ENCODE data around the gene MRPL23. TPM values are rescaled to one million over a fixed set of nuclear protein-coding genes. Genes with fewer than 3 reads are reported as not detected.

The MRPL23 gene
- total RNA-seq, 2 donors from 2014 or later, result 40.2 to 83.4 TPM

- DNase-seq (peak in 1 of 4 donors; percentile 12), ATAC-seq (no peak)
- no peak for TF ChIP-seq POLR2A (IDR thresholded peaks at IDR 0.05)
- TF ChIP-seq, protein P1, sequence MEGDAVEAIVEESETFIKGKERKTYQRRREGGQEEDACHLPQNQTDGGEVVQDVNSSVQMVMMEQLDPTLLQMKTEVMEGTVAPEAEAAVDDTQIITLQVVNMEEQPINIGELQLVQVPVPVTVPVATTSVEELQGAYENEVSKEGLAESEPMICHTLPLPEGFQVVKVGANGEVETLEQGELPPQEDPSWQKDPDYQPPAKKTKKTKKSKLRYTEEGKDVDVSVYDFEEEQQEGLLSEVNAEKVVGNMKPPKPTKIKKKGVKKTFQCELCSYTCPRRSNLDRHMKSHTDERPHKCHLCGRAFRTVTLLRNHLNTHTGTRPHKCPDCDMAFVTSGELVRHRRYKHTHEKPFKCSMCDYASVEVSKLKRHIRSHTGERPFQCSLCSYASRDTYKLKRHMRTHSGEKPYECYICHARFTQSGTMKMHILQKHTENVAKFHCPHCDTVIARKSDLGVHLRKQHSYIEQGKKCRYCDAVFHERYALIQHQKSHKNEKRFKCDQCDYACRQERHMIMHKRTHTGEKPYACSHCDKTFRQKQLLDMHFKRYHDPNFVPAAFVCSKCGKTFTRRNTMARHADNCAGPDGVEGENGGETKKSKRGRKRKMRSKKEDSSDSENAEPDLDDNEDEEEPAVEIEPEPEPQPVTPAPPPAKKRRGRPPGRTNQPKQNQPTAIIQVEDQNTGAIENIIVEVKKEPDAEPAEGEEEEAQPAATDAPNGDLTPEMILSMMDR (IDR thresholded peaks at IDR 0.05), result no peak
- no peaks in the 10 kb centered on the region for H3K9me3 ChIP-seq
- H3K27me3 ChIP-seq, result no peaks in the 10 kb centered on the region
- no peak overlapping the region for H3K4me3 ChIP-seq
- no CpG with 5 or more reads among the region's 26 CpGs for WGBS, 2 donors
- H3K27ac ChIP-seq, result no peak overlapping the region
- H3K4me1 ChIP-seq, result peaks cover 3% of the 10 kb centered on the region
- intact Hi-C loops (cut with DNase I), result no loop called here
- H3K36me3 ChIP-seq (replicated peaks in 1 of 2; ENCODE audit: insufficient read depth in 1 of 2, low read depth in 2 of 2), result no peaks in the 10 kb centered on the region
These were observed 31.8 kb downstream of the MRPL23 start for GRCh38 chr11:1978720-1979473.

DNA sequence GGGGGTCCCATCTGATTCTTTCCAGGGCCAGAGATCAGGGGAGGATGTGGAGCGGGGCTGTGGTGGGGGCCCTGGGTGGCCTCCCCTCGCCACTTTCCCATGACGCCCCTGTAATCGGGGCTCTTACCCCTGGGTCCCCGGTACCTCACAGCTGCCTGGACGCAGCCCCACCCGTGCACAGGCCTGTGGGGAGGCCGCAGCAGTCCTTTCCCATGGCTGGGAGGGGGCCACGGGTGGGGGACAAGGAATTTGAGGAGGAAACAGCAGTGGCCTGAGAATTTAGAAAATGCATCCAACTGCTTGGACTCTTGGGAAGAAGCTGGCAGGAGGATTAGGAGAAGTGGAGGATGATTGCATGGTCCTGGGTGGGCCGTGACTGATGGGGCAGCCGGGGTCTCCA lies 32.5 kb downstream of the MRPL23 start:
- Histone ChIP-seq H3K27me3 (no peaks in the 10 kb centered on the region), H3K27ac (no peak overlapping the region), H3K4me3 (no peak overlapping the region), H3K36me3 (replicated peaks in 1 of 2; ENCODE audit: insufficient read depth in 1 of 2, low read depth in 2 of 2) (no peaks in the 10 kb centered on the region), H3K4me1 (peaks cover 3% of the 10 kb centered on the region), H3K9me3 (no peaks in the 10 kb centered on the region)
- DNase-seq (no peak), ATAC-seq (no peak)
- intact Hi-C loops (cut with DNase I), result no loop called here
- WGBS, 2 donors, result no CpG with 5 or more reads among the region's 11 CpGs
- no peak for TF ChIP-seq POLR2A (IDR thresholded peaks at IDR 0.05)
- TF ChIP-seq, protein P1 (IDR thresholded peaks at IDR 0.05), result no peak

- intact Hi-C loops (cut with DNase I), result no loop called here
- H3K4me3 ChIP-seq, result no peak overlapping the region
- peak overlapping the region in 1 of 4 donors; percentile 37 for H3K27ac ChIP-seq
- TF ChIP-seq, protein P1 (IDR thresholded peaks at IDR 0.05), result no peak
- no peak for TF ChIP-seq POLR2A (IDR thresholded peaks at IDR 0.05)
- H3K9me3 ChIP-seq, result no peaks in the 10 kb centered on the region
- H3K27me3 ChIP-seq, result no peaks in the 10 kb centered on the region
- DNase-seq (no peak), ATAC-seq (peak; percentile 42)
- WGBS, 2 donors, result no CpG with 5 or more reads among the region's 26 CpGs
- peaks cover 3% of the 10 kb centered on the region for H3K4me1 ChIP-seq
- H3K36me3 ChIP-seq (replicated peaks in 1 of 2; ENCODE audit: insufficient read depth in 1 of 2, low read depth in 2 of 2), result no peaks in the 10 kb centered on the region
These were observed 35.9 kb downstream of the MRPL23 start for GRCh38 chr11:1982873-1983600.

DNA sequence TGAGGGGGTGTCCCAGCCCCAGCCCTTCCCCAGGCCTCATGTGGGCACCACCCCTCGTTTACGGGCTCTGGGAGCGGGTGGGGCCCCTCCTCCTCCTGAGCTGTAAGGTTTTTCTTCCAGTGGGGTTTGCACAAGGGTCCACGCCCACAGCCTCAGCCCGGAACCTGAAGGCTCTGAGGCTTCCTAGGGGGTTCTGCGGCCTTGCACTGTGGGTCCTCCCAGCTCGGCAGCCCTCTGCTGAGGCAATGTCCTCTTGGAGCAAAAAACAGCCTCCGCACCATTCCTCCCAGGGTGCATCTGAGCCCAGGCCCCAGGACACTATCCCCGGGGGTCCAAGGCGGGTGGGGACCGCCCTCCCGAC lies 36.4 kb downstream of the MRPL23 start:
- peak in 1 of 4 donors; percentile 7 for DNase-seq
- ATAC-seq, result peak; percentile 12
- Histone ChIP-seq H3K4me3 (no peak overlapping the region), H3K36me3 (replicated peaks in 1 of 2; ENCODE audit: insufficient read depth in 1 of 2, low read depth in 2 of 2) (no peaks in the 10 kb centered on the region), H3K9me3 (no peaks in the 10 kb centered on the region), H3K4me1 (peaks cover 5% of the 10 kb centered on the region), H3K27ac (peak overlapping the region in 1 of 4 donors; percentile 37), H3K27me3 (no peaks in the 10 kb centered on the region)
- 53% methylated on average over 3 of the region's 12 CpGs; no CpG with 5 or more reads in 1 of the 2 donors for WGBS, 2 donors
- no peak for TF ChIP-seq POLR2A (IDR thresholded peaks at IDR 0.05)
- TF ChIP-seq, protein P1 (IDR thresholded peaks at IDR 0.05), result no peak
- intact Hi-C loops (cut with DNase I), result no loop called here

All from body of pancreas (tissue), 4 donors.